ENCODE data around the gene OR4Q2.

OR4Q2 gene

DNA sequence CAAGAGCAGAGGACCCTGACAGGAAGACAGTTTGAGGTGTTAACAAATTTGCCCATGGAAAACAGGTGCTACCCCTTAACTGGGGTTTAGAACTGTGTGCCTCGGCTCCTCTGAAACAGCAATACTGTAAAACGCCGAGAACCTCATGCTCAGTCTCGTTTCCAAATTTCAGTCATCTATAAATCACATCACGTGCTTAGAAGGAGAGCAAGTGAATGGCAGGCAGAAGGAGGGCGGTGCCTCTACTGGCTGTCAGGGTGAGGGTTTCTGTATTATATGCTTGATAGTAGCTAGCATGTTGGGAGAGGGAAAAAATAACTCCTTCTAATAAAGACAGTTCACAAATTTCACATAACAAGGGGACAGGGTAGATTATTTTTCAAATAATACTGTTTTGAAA is 29.1 kb downstream of the OR4Q2 start:
- Histone ChIP-seq H3K4me1 (ENCODE audit: low read length) (no peaks in the 10 kb centered on the region), H3K36me3 (replicated peaks; ENCODE audit: insufficient read depth, low read length) (no peaks in the 10 kb centered on the region), H3K27me3 (replicated peaks; ENCODE audit: insufficient read depth, low read length) (no peaks in the 10 kb centered on the region), H3K9me3 (replicated peaks; ENCODE audit: insufficient read depth, low read length) (no peaks in the 10 kb centered on the region), H3F3A (ENCODE audit: insufficient read depth, low read length) (no peaks in the 10 kb centered on the region), H3K4me3 (ENCODE audit: low read length) (no peak overlapping the region), H4K20me1 (ENCODE audit: insufficient read depth, low read length) (no peaks in the 10 kb centered on the region), H2AFZ (ENCODE audit: low read length) (no peak overlapping the region), H3K4me2 (ENCODE audit: low read depth, low read length) (no peak overlapping the region), H3K79me2 (ENCODE audit: low read length) (no peaks in the 10 kb centered on the region), H3K27ac (ENCODE audit: low read length) (no peak overlapping the region), H3K9ac (ENCODE audit: low read length) (no peak overlapping the region), H3K9me2 (replicated peaks; ENCODE audit: insufficient read depth, low read length) (no peaks in the 10 kb centered on the region)
- TF ChIP-seq, protein P1, sequence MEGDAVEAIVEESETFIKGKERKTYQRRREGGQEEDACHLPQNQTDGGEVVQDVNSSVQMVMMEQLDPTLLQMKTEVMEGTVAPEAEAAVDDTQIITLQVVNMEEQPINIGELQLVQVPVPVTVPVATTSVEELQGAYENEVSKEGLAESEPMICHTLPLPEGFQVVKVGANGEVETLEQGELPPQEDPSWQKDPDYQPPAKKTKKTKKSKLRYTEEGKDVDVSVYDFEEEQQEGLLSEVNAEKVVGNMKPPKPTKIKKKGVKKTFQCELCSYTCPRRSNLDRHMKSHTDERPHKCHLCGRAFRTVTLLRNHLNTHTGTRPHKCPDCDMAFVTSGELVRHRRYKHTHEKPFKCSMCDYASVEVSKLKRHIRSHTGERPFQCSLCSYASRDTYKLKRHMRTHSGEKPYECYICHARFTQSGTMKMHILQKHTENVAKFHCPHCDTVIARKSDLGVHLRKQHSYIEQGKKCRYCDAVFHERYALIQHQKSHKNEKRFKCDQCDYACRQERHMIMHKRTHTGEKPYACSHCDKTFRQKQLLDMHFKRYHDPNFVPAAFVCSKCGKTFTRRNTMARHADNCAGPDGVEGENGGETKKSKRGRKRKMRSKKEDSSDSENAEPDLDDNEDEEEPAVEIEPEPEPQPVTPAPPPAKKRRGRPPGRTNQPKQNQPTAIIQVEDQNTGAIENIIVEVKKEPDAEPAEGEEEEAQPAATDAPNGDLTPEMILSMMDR (IDR thresholded peaks at IDR 0.05; ENCODE audit: low read length): no peak
- TF ChIP-seq EZH2 (optimal IDR thresholded peaks at IDR 0.05; ENCODE audit: low read depth, low read length): no peak
- TF ChIP-seq EZH2phosphoT487 (IDR thresholded peaks at IDR 0.05; ENCODE audit: low read length): no peak
- no peak for DNase-seq

DNA sequence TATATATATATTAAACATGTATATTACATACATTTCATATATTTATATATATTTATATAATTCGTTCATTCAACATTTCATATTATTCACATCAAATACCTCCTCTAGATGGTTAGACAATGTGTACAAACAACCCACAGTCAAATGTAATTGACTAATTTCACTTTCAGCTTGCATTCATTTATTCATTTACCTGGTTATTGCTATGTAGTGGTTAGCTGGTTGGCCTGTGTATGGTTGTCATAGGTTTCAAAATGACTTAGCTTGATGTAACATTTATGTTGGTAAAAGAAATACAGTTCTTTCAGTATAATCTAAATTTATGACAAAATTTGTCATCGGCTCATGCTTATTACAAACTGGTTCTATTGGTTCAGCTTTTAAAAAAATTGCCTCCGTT is 33.5 kb downstream of the OR4Q2 start:
- H3F3A ChIP-seq (ENCODE audit: insufficient read depth, low read length): no peaks in the 10 kb centered on the region
- no peak overlapping the region for H3K4me3 ChIP-seq (ENCODE audit: low read length)
- no peaks in the 10 kb centered on the region for H3K79me2 ChIP-seq (ENCODE audit: low read length)
- no peaks in the 10 kb centered on the region for H4K20me1 ChIP-seq (ENCODE audit: insufficient read depth, low read length)
- H3K4me2 ChIP-seq (ENCODE audit: low read depth, low read length): no peak overlapping the region
- H3K9me2 ChIP-seq (replicated peaks; ENCODE audit: insufficient read depth, low read length): no peaks in the 10 kb centered on the region
- no peak for DNase-seq
- no peaks in the 10 kb centered on the region for H3K4me1 ChIP-seq (ENCODE audit: low read length)
- H3K9me3 ChIP-seq (replicated peaks; ENCODE audit: insufficient read depth, low read length): no peaks in the 10 kb centered on the region
- H2AFZ ChIP-seq (ENCODE audit: low read length): no peak overlapping the region
- no peak for TF ChIP-seq EZH2 (optimal IDR thresholded peaks at IDR 0.05; ENCODE audit: low read depth, low read length)
- no peak for TF ChIP-seq EZH2phosphoT487 (IDR thresholded peaks at IDR 0.05; ENCODE audit: low read length)
- TF ChIP-seq, protein P1 (IDR thresholded peaks at IDR 0.05; ENCODE audit: low read length): no peak
- no peaks in the 10 kb centered on the region for H3K36me3 ChIP-seq (replicated peaks; ENCODE audit: insufficient read depth, low read length)
- H3K9ac ChIP-seq (ENCODE audit: low read length): no peak overlapping the region
- H3K27me3 ChIP-seq (replicated peaks; ENCODE audit: insufficient read depth, low read length): no peaks in the 10 kb centered on the region
- no peak overlapping the region for H3K27ac ChIP-seq (ENCODE audit: low read length)

- H2AFZ ChIP-seq (ENCODE audit: low read length): no peak within 1 kb of the TSS
- no peak within 1 kb of the TSS for H3K27ac ChIP-seq (ENCODE audit: low read length)
- H4K20me1 ChIP-seq (ENCODE audit: insufficient read depth, low read length): no peaks in the 10 kb centered on the region
- no peaks in the 10 kb centered on the region for H3K9me3 ChIP-seq (replicated peaks; ENCODE audit: insufficient read depth, low read length)
- H3K4me2 ChIP-seq (ENCODE audit: low read depth, low read length): no peak within 1 kb of the TSS
- H3K9ac ChIP-seq (ENCODE audit: low read length): no peak within 1 kb of the TSS
- TF ChIP-seq, protein P1 (IDR thresholded peaks at IDR 0.05; ENCODE audit: low read length): no peak
- no peak for TF ChIP-seq EZH2 (optimal IDR thresholded peaks at IDR 0.05; ENCODE audit: low read depth, low read length)
- no peak for TF ChIP-seq EZH2phosphoT487 (IDR thresholded peaks at IDR 0.05; ENCODE audit: low read length)
- no peaks in the 10 kb centered on the region for H3F3A ChIP-seq (ENCODE audit: insufficient read depth, low read length)
- no peaks in the 10 kb centered on the region for H3K36me3 ChIP-seq (replicated peaks; ENCODE audit: insufficient read depth, low read length)
- no peaks in the 10 kb centered on the region for H3K4me1 ChIP-seq (ENCODE audit: low read length)
- no peak for DNase-seq
- no peaks in the 10 kb centered on the region for H3K79me2 ChIP-seq (ENCODE audit: low read length)
- no peak within 1 kb of the TSS for H3K4me3 ChIP-seq (ENCODE audit: low read length)
- no peaks in the 10 kb centered on the region for H3K27me3 ChIP-seq (replicated peaks; ENCODE audit: insufficient read depth, low read length)
- H3K9me2 ChIP-seq (replicated peaks; ENCODE audit: insufficient read depth, low read length): no peaks in the 10 kb centered on the region
Measured at GRCh38 chr14:20035938-20036337, 34.0 kb downstream of the OR4Q2 start, which contains the start of gene OR4K13. Gene OR4K13, minus strand, starts transcription at chr14:20036038. Its CDS starts 1,280 bp downstream, at chr14:20034758.

Data from MM.1S (cell line).